Natural killer cell treated with Interleukin-12 subunit alpha and Interleukin-12 subunit beta and Interleukin-15 and Interleukin-18, amount 100 ng/mL, for 72 hours (primary cell): ENCODE measurements around the gene KRT80. TPM values are rescaled to one million over a fixed set of nuclear protein-coding genes. Genes with fewer than 3 reads are reported as not detected.

Experiments
- ATAC-seq, 2 donors: fragments of 150-1000 bp; cut with Tn5 transposase in 1 of 2; sonication (Bioruptor Pico), chemical (Tn5 transposase) in 1 of 2; 2 replicates each; pipeline ENCODE4 v1.10.0; 2021
- DNase-seq: peaks from one replicate; pipeline ENCODE4 v3.0.0; 2022; ENCODE audit warnings: low spot score
- H3K27ac Mint-ChIP-seq, 2 donors: 1 replicate in 1 of 2; 2 replicates in 1 of 2; pipeline ENCODE4 v1.8.0; 2022; ENCODE audit warnings: mixed read lengths in 2 of 2, mild to moderate bottlenecking in 1 of 2, moderate library complexity in 1 of 2
- H3K27me3 Mint-ChIP-seq, 2 donors: 1 replicate in 1 of 2; 2 replicates in 1 of 2; pipeline ENCODE4 v1.8.0; 2022; ENCODE audit warnings: mixed read lengths in 2 of 2
- H3K36me3 Mint-ChIP-seq: one replicate; pipeline ENCODE4 v1.8.0; 2022; ENCODE audit warnings: mixed read lengths
- H3K4me1 Mint-ChIP-seq, 2 donors: 1 replicate in 1 of 2; 2 replicates in 1 of 2; pipeline ENCODE4 v1.8.0; 2022; ENCODE audit warnings: low read depth in 2 of 2, mixed read lengths in 2 of 2, mild to moderate bottlenecking in 1 of 2
- H3K4me3 Mint-ChIP-seq: one replicate; pipeline ENCODE4 v1.8.0; 2022; ENCODE audit warnings: mixed read lengths
- H3K9me3 Mint-ChIP-seq: 2 replicates; pipeline ENCODE4 v1.8.0; 2022; ENCODE audit warnings: mixed read lengths
- total RNA-seq, 2 donors: library from RNA; stranded (reverse); gene quantifications; one replicate each; pipeline ENCODE4 v1.2.3, GENCODE V29; 2022

KRT80 gene
- total RNA-seq, 2 donors from 2014 or later = not detected

- H3K27me3 Mint-ChIP-seq = peaks cover 13 to 21% of the 10 kb centered on the region in 2 donors
- no peaks in the 10 kb centered on the region for H3K36me3 Mint-ChIP-seq
- ATAC-seq (no peak), DNase-seq (no peak)
- H3K9me3 Mint-ChIP-seq = no peaks in the 10 kb centered on the region
- peaks cover 0 to 2% of the 10 kb centered on the region in 2 donors for H3K4me1 Mint-ChIP-seq
- no peak overlapping the region for H3K4me3 Mint-ChIP-seq
- H3K27ac Mint-ChIP-seq = no peak overlapping the region
Observed at GRCh38 chr12:52190860-52191729, 719 bp downstream of the KRT80 start.

- Mint-ChIP-seq H3K27ac (no peak overlapping the region), H3K36me3 (no peaks in the 10 kb centered on the region), H3K27me3 (peaks cover 10 to 11% of the 10 kb centered on the region in 2 donors), H3K4me3 (no peak overlapping the region), H3K9me3 (no peaks in the 10 kb centered on the region), H3K4me1 (peaks cover 2 to 4% of the 10 kb centered on the region in 2 donors)
- no peak for ATAC-seq
- DNase-seq = no peak
Observed at GRCh38 chr12:52189376-52190174, 2.2 kb downstream of the KRT80 start.

- no peak overlapping the region for H3K4me3 Mint-ChIP-seq
- DNase-seq (no peak), ATAC-seq (no peak)
- H3K9me3 Mint-ChIP-seq = no peaks in the 10 kb centered on the region
- H3K27ac Mint-ChIP-seq = no peak overlapping the region
- H3K4me1 Mint-ChIP-seq = peaks cover 2 to 5% of the 10 kb centered on the region in 2 donors
- peaks cover 8 to 10% of the 10 kb centered on the region in 2 donors for H3K27me3 Mint-ChIP-seq
- no peaks in the 10 kb centered on the region for H3K36me3 Mint-ChIP-seq
Observed at GRCh38 chr12:52188658-52189057, 3.2 kb downstream of the KRT80 start.

- Mint-ChIP-seq H3K36me3 (no peaks in the 10 kb centered on the region), H3K4me3 (no peak overlapping the region), H3K27ac (no peak overlapping the region), H3K9me3 (no peaks in the 10 kb centered on the region), H3K27me3 (peaks cover 6 to 8% of the 10 kb centered on the region in 2 donors), H3K4me1 (peaks cover 2 to 5% of the 10 kb centered on the region in 2 donors)
- ATAC-seq (no peak), DNase-seq (no peak)
Observed at GRCh38 chr12:52187640-52188039, 4.2 kb downstream of the KRT80 start.

DNA sequence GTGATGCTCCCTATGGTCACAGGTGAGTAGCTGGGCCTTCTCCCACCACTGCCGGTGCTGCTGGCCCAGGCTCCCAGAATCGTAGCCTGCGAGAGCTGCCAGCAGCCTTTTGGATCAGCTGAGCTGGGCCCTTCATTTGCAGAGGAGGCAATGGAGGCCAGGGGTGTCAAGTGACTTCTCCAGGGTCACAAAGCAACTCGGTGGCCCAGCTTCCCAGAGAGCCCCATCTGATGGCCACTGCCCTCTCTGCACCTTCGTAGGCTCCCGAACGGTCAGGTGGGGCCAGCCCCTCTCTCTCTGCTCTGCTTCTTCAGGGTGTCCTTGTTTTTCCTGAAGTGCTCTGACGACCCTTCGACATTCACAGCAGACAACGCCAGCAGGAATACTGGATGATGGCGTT, 4.6 kb downstream of the KRT80 start:
- Mint-ChIP-seq H3K9me3 (no peaks in the 10 kb centered on the region), H3K4me1 (peaks cover 0 to 5% of the 10 kb centered on the region in 2 donors), H3K27me3 (peaks cover 3 to 8% of the 10 kb centered on the region in 2 donors), H3K4me3 (no peak overlapping the region), H3K36me3 (no peaks in the 10 kb centered on the region), H3K27ac (no peak overlapping the region)
- DNase-seq (no peak), ATAC-seq (no peak)

GRCh38 chr12:52186118-52186840, 5.5 kb downstream of the KRT80 start:
- no peak overlapping the region for H3K4me3 Mint-ChIP-seq
- peaks cover 0 to 5% of the 10 kb centered on the region in 2 donors for H3K4me1 Mint-ChIP-seq
- DNase-seq (no peak), ATAC-seq (no peak)
- no peak overlapping the region for H3K27ac Mint-ChIP-seq
- no peaks in the 10 kb centered on the region for H3K36me3 Mint-ChIP-seq
- H3K9me3 Mint-ChIP-seq = no peaks in the 10 kb centered on the region
- H3K27me3 Mint-ChIP-seq = peaks cover 3 to 8% of the 10 kb centered on the region in 2 donors

DNA sequence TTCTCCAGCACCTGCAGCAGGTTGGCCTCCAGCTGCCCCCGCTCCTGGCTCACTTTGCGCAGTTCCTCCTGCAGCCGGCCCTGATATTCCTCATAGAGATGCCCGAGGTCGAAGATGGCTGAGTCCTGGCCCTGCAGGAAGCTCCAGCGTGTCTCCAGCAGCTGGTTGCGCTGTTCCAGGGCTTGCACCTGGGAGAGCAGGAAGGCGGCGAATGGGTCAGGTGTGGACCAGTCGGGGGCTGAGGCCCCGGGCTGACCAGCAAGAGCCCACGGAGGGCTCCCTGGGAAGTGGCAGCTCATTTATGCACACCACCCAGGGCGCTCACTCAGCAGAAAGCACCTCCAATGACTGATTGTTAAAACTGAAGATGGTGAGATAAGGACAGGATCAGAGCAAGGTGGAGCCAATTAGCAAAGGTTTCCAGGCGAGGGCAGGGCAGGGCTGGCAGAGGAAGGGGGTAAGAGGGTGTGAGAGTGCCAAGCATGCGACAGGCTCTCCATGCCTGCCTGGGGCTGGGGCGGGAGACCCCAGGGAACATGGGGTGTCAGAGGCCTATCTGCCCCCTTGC, 6.3 kb downstream of the KRT80 start:
- DNase-seq = no peak
- H3K4me3 Mint-ChIP-seq = no peak overlapping the region
- no peaks in the 10 kb centered on the region for H3K36me3 Mint-ChIP-seq
- H3K9me3 Mint-ChIP-seq = no peaks in the 10 kb centered on the region
- H3K27me3 Mint-ChIP-seq = peaks cover under 1 to 3% of the 10 kb centered on the region in 2 donors
- H3K4me1 Mint-ChIP-seq = peaks cover 0 to 5% of the 10 kb centered on the region in 2 donors
- H3K27ac Mint-ChIP-seq = no peak overlapping the region
- no peak for ATAC-seq

- ATAC-seq (no peak), DNase-seq (no peak)
- no peaks in the 10 kb centered on the region for H3K27me3 Mint-ChIP-seq
- no peak overlapping the region for H3K4me3 Mint-ChIP-seq
- no peaks in the 10 kb centered on the region for H3K36me3 Mint-ChIP-seq
- no peaks in the 10 kb centered on the region for H3K9me3 Mint-ChIP-seq
- H3K4me1 Mint-ChIP-seq = peaks cover 0 to 5% of the 10 kb centered on the region in 2 donors
- H3K27ac Mint-ChIP-seq = no peak overlapping the region
Observed at GRCh38 chr12:52184813-52185212, 7.0 kb downstream of the KRT80 start.

GRCh38 chr12:52183971-52184370, 7.8 kb downstream of the KRT80 start:
- H3K27me3 Mint-ChIP-seq = no peaks in the 10 kb centered on the region
- H3K27ac Mint-ChIP-seq = no peak overlapping the region
- peaks cover 0 to 5% of the 10 kb centered on the region in 2 donors for H3K4me1 Mint-ChIP-seq
- no peak for ATAC-seq
- no peaks in the 10 kb centered on the region for H3K9me3 Mint-ChIP-seq
- H3K36me3 Mint-ChIP-seq = no peaks in the 10 kb centered on the region
- no peak for DNase-seq
- H3K4me3 Mint-ChIP-seq = no peak overlapping the region

DNA sequence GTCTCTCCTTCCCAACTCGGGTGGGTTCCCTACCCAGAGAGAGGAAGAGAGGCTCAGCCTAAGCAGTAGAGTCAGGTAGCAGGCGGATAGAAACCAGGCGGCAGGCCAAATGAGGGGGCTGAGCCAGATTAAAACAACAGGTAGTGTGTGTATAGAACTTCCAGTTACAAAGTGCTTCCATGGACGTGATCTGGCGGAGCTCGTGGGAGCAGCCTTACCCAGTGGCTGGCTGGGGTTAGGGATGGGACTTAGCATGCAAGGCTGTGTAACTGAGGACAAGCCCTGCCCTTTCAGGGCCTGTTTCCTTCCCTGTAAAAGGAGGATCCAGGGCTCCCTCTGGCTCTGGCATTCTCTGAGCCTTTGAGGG, 8.3 kb downstream of the KRT80 start:
- no peaks in the 10 kb centered on the region for H3K36me3 Mint-ChIP-seq
- H3K27ac Mint-ChIP-seq = no peak overlapping the region
- H3K27me3 Mint-ChIP-seq = no peaks in the 10 kb centered on the region
- DNase-seq (no peak), ATAC-seq (no peak)
- H3K4me3 Mint-ChIP-seq = no peak overlapping the region
- H3K9me3 Mint-ChIP-seq = no peaks in the 10 kb centered on the region
- peaks cover 0 to 5% of the 10 kb centered on the region in 2 donors for H3K4me1 Mint-ChIP-seq

GRCh38 chr12:52182898-52183543, 8.8 kb downstream of the KRT80 start:
- H3K27ac Mint-ChIP-seq = no peak overlapping the region
- H3K4me1 Mint-ChIP-seq = peaks cover 0 to 5% of the 10 kb centered on the region in 2 donors
- H3K27me3 Mint-ChIP-seq = no peaks in the 10 kb centered on the region
- H3K36me3 Mint-ChIP-seq = no peaks in the 10 kb centered on the region
- H3K9me3 Mint-ChIP-seq = no peaks in the 10 kb centered on the region
- DNase-seq (no peak), ATAC-seq (no peak)
- no peak overlapping the region for H3K4me3 Mint-ChIP-seq

GRCh38 chr12:52182384-52182783, 9.4 kb downstream of the KRT80 start:
- peaks cover 0 to 5% of the 10 kb centered on the region in 2 donors for H3K4me1 Mint-ChIP-seq

GRCh38 chr12:52181746-52182145, 10.1 kb downstream of the KRT80 start:
- peaks cover 0 to 5% of the 10 kb centered on the region in 2 donors for H3K4me1 Mint-ChIP-seq
- no peak overlapping the region for H3K27ac Mint-ChIP-seq
- no peaks in the 10 kb centered on the region for H3K9me3 Mint-ChIP-seq
- DNase-seq = no peak
- no peak for ATAC-seq
- no peaks in the 10 kb centered on the region for H3K27me3 Mint-ChIP-seq
- H3K4me3 Mint-ChIP-seq = no peak overlapping the region
- no peaks in the 10 kb centered on the region for H3K36me3 Mint-ChIP-seq

More at GRCh38 chr12:52182384-52182783, 9.4 kb downstream of the KRT80 start:
- ATAC-seq (no peak), DNase-seq (no peak)
- H3K36me3 Mint-ChIP-seq = no peaks in the 10 kb centered on the region
- no peak overlapping the region for H3K27ac Mint-ChIP-seq
- no peak overlapping the region for H3K4me3 Mint-ChIP-seq
- no peaks in the 10 kb centered on the region for H3K9me3 Mint-ChIP-seq
- no peaks in the 10 kb centered on the region for H3K27me3 Mint-ChIP-seq
